IMR-90 (cell line): ENCODE data around the gene OR52J3. TPM values are rescaled to one million over a fixed set of nuclear protein-coding genes. Genes with fewer than 3 reads are reported as not detected.

Source experiments
- ATAC-seq: fragments of 200-7000 bp; cut with Tn5 transposase; 2 replicates; pipeline ENCODE4 v1.9.1; 2020; ENCODE audit warnings: low read depth, mild to moderate bottlenecking, moderate library complexity
- BruUV-seq: library from RNA; stranded (reverse); fragments of 400-500 nt; replicated peaks from 2 replicates; lab custom pipeline; 2021; lab: Mats Ljungman, UMichigan
- CTCF ChIA-PET: fragments of 300-600 bp; formaldehyde crosslinking; extraction: SDS; loops from one replicate; lab custom pipeline; 2021; ENCODE audit warnings: antibody characterized with exemption; lab: Yijun Ruan, JAX
- POLR2A ChIA-PET: fragments of 300-600 bp; sonication (Branson Sonifier 250); formaldehyde crosslinking; loops from one replicate; lab custom pipeline; 2022; ENCODE audit warnings: antibody characterized with exemption; ENCODE audit not compliant: unreplicated experiment; lab: Charles Lee
- DNase-seq: peaks from one replicate; pipeline ENCODE4 v3.0.0; 2013
- H2AFZ ChIP-seq: replicated peaks from 2 replicates; pipeline ENCODE3; 2013; ENCODE audit warnings: low read length, mild to moderate bottlenecking; ENCODE audit not compliant: poor library complexity
- H2AK5ac ChIP-seq: 2 replicates; pipeline ENCODE4 v1.6.1; 2013; ENCODE audit warnings: low read depth, low read length, inconsistent platforms
- H2AK9ac ChIP-seq: replicated peaks from 2 replicates; pipeline ENCODE3; 2013; ENCODE audit warnings: mild to moderate bottlenecking, low read depth, low read length, moderate library complexity; ENCODE audit not compliant: poor library complexity
- H2BK120ac ChIP-seq: 2 replicates; pipeline ENCODE4 v1.6.1; 2013; ENCODE audit warnings: low read depth, low read length, inconsistent platforms
- H2BK15ac ChIP-seq: 3 replicates; pipeline ENCODE4 v1.6.1; 2013; ENCODE audit warnings: low read depth, low read length, inconsistent platforms
- H2BK20ac ChIP-seq: 2 replicates; pipeline ENCODE4 v1.6.1; 2013; ENCODE audit warnings: low read depth, mild to moderate bottlenecking, inconsistent platforms, low read length, moderate library complexity
- H2BK5ac ChIP-seq: 2 replicates; pipeline ENCODE4 v1.6.1; 2013; ENCODE audit warnings: mild to moderate bottlenecking, low read depth, low read length, inconsistent platforms; ENCODE audit not compliant: poor library complexity, severe bottlenecking
- H3K14ac ChIP-seq: replicated peaks from 2 replicates; pipeline ENCODE4 v1.6.1; 2013; ENCODE audit warnings: low read depth, low read length, inconsistent platforms
- H3K18ac ChIP-seq: 2 replicates; pipeline ENCODE4 v1.6.1; 2013; ENCODE audit warnings: low read depth, low read length, control low read depth
- H3K23ac ChIP-seq: 2 replicates; pipeline ENCODE4 v1.6.1; 2013; ENCODE audit warnings: low read depth, low read length, inconsistent platforms
- H3K27ac ChIP-seq: 2 replicates; pipeline ENCODE4 v1.5.1; 2013; ENCODE audit warnings: mild to moderate bottlenecking, control low read depth, low read length; ENCODE audit not compliant: insufficient read depth
- H3K27me3 ChIP-seq: 2 replicates; pipeline ENCODE4 v1.6.1; 2013; ENCODE audit warnings: low read length; ENCODE audit not compliant: control insufficient read depth, insufficient read depth
- H3K36me3 ChIP-seq: 2 replicates; pipeline ENCODE4 v1.6.1; 2013; ENCODE audit warnings: low read length, mixed read lengths; ENCODE audit not compliant: control insufficient read depth, insufficient read depth
- H3K4ac ChIP-seq: 2 replicates; pipeline ENCODE4 v1.6.1; 2013; ENCODE audit warnings: low read depth, low read length, inconsistent platforms
- H3K4me1 ChIP-seq: 2 replicates; pipeline ENCODE4 v1.6.1; 2013; ENCODE audit warnings: low read length, mixed read lengths; ENCODE audit not compliant: control insufficient read depth, insufficient read depth
- H3K4me2 ChIP-seq: 2 replicates; pipeline ENCODE4 v1.6.1; 2013; ENCODE audit warnings: low read depth, mild to moderate bottlenecking, control low read depth, low read length, moderate library complexity
- H3K4me3 ChIP-seq: 2 replicates; pipeline ENCODE4 v1.5.1; 2013; ENCODE audit warnings: low read depth, mild to moderate bottlenecking, control low read depth, low read length, moderate library complexity; ENCODE audit not compliant: insufficient read depth
- H3K56ac ChIP-seq: 2 replicates; pipeline ENCODE4 v1.6.1; 2013; ENCODE audit warnings: low read length, inconsistent platforms; ENCODE audit not compliant: insufficient read depth; ENCODE audit errors: extremely low read depth
- H3K79me1 ChIP-seq, 2 experiments: 2 replicates each; pipeline ENCODE4 v1.6.1; 2013; ENCODE audit warnings: low read length in 2 of 2, inconsistent platforms in 1 of 2, low read depth in 1 of 2
- H3K9ac ChIP-seq: 2 replicates; pipeline ENCODE4 v1.6.1; 2013; ENCODE audit warnings: low read depth, low read length, control low read depth
- H3K9me1 ChIP-seq: 2 replicates; pipeline ENCODE4 v1.6.1; 2013; ENCODE audit warnings: low read length, inconsistent platforms; ENCODE audit not compliant: insufficient read depth
- H3K9me3 ChIP-seq: 2 replicates; pipeline ENCODE4 v1.6.1; 2013; ENCODE audit warnings: low read length; ENCODE audit not compliant: control insufficient read depth, insufficient read depth
- H4K20me1 ChIP-seq: 2 replicates; pipeline ENCODE4 v1.6.1; 2013; ENCODE audit warnings: low read length, inconsistent platforms; ENCODE audit not compliant: insufficient read depth
- H4K5ac ChIP-seq: 2 replicates; pipeline ENCODE4 v1.6.1; 2013; ENCODE audit warnings: mild to moderate bottlenecking, low read depth, low read length, control low read depth
- H4K8ac ChIP-seq, 2 experiments: 2 replicates each; pipeline ENCODE4 v1.6.1; 2013; ENCODE audit warnings: low read depth in 2 of 2, low read length in 2 of 2, control low read depth in 1 of 2, inconsistent platforms in 1 of 2
- H4K91ac ChIP-seq: 2 replicates; pipeline ENCODE4 v1.6.1; 2013; ENCODE audit warnings: low read depth, low read length, inconsistent platforms; ENCODE audit not compliant: insufficient read depth
- BHLHE40 ChIP-seq: fragments of 150-350 bp; IDR thresholded peaks from 2 replicates; pipeline ENCODE4 v1.6.1; 2016; ENCODE audit warnings: mild to moderate bottlenecking, low read depth, low read length
- CHD1 ChIP-seq: IDR thresholded peaks from 2 replicates; pipeline ENCODE4 v1.6.1; 2012; ENCODE audit warnings: low read depth, low read length, improper control_type of control experiment
- FOS ChIP-seq: fragments of 150-350 bp; IDR thresholded peaks from 2 replicates; pipeline ENCODE4 v1.6.1; 2016; ENCODE audit warnings: low read depth, low read length
- MAZ ChIP-seq: IDR thresholded peaks from 2 replicates; pipeline ENCODE4 v1.6.1; 2012; ENCODE audit warnings: low read depth, mild to moderate bottlenecking, low read length, improper control_type of control experiment, moderate library complexity, borderline replicate concordance
- NFE2L2 ChIP-seq: fragments of 150-350 bp; IDR thresholded peaks from 2 replicates; pipeline ENCODE4 v1.6.1; 2016; ENCODE audit warnings: low read depth, mild to moderate bottlenecking, low read length
- POLR2A ChIP-seq: IDR thresholded peaks from 2 replicates; pipeline ENCODE4 v1.6.1; 2012; ENCODE audit warnings: mild to moderate bottlenecking, low read depth, low read length
- RAD21 ChIP-seq: IDR thresholded peaks from 2 replicates; pipeline ENCODE4 v1.6.1; 2012; ENCODE audit warnings: low read length, improper control_type of control experiment
- RFX5 ChIP-seq: IDR thresholded peaks from 2 replicates; pipeline ENCODE4 v1.8.0; 2012; ENCODE audit warnings: low read depth, mild to moderate bottlenecking, low read length, moderate library complexity
- WGBS, 2 experiments: methylation state at CpG; one replicate each; pipeline versions ENCODE4 v1.1.5 to v1.1.7; 2013; ENCODE audit warnings: missing lambda C conversion rate in 2 of 2; ENCODE audit not compliant: insufficient read length in 1 of 2; ENCODE audit errors: extremely low coverage in 2 of 2; 5-methylcytosine and 5-hydroxymethylcytosine counted together
- dilution Hi-C: fragments of 300-500 bp; cut with HindIII; formaldehyde crosslinking; loops from one replicate; pipeline ENCODE4 v1.14.3; 2018; ENCODE audit warnings: low sequenced_read_pairs; ENCODE audit not compliant: unreplicated experiment
- in situ Hi-C: fragments of 300-500 bp; cut with MboI; formaldehyde crosslinking; loops from 3 replicates; pipeline ENCODE4 v1.14.3; 2019; ENCODE audit warnings: low sequenced_read_pairs, inconsistent platforms, mixed read lengths
- intact Hi-C: fragments of 100-400 bp; cut with micrococcal nuclease; formaldehyde crosslinking; loops from 2 replicates; pipeline ENCODE4 v1.10.0; 2022
- polyA plus RNA-seq, 3 experiments: library from polyadenylated mRNA; depleted of rRNA; stranded (reverse); fragments of >200 nt; gene quantifications; 2 replicates each; pipeline ENCODE4 v1.2.3, GENCODE V29; 2012; ENCODE audit warnings: low replicate concordance in 1 of 3
- total RNA-seq: library from RNA; depleted of rRNA; stranded (reverse); fragments of >200 nt; gene quantifications from 2 replicates; pipeline ENCODE4 v1.2.3, GENCODE V29; 2012
- TF ChIP-seq, protein P1 (sequence below): conservative IDR thresholded peaks from 2 replicates; pipeline ENCODE4 v1.5.1; 2012; ENCODE audit warnings: mild to moderate bottlenecking, low read depth, low read length, improper control_type of control experiment
- TF ChIP-seq, protein P2 (sequence below): fragments of 150-350 bp; IDR thresholded peaks from 2 replicates; pipeline ENCODE4 v1.6.1; 2016; ENCODE audit warnings: low read depth, mild to moderate bottlenecking, low read length, moderate library complexity, borderline replicate concordance

The OR52J3 gene
- total and polyA plus RNA-seq, 2 of the 4 experiments (the other 2 are of a cell fraction): not detected

DNA sequence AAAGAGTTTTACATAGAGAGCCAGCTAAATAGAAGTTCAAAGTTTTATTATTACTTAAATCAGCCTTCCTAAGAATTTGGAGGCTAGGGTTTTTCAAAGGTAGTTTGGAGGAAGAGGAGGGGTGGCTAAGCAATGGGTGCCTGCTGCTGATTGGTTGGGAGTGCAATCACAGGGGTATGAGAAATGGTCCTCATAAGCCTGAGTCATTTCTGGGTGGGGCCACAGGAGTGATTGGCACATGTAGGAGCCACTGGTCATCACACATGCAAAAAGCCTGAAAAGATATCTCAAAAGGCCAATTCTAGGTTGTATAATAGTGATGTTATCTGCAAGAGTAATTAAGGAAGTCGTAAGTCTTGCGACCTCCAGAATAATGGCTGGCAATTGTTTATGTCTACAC, 38.8 kb upstream of the OR52J3 start:
- Histone ChIP-seq H2AK9ac (no peak overlapping the region), H3K9me3 (no peaks in the 10 kb centered on the region), H2BK15ac (no peak overlapping the region), H3K4ac (no peak overlapping the region), H3K56ac (no peak overlapping the region), H2BK120ac (no peak overlapping the region), H4K91ac (no peak overlapping the region), H2BK5ac (no peak overlapping the region), H3K27ac (no peak overlapping the region), H4K8ac (no peak overlapping the region), H3K36me3 (no peaks in the 10 kb centered on the region), H2AK5ac (no peak overlapping the region), H2AFZ (no peak overlapping the region), H2BK20ac (no peak overlapping the region), H3K23ac (no peak overlapping the region), H3K14ac (no peak overlapping the region), H3K79me1 (no peaks in the 10 kb centered on the region), H3K18ac (no peak overlapping the region), H3K4me2 (no peak overlapping the region), H4K5ac (no peak overlapping the region), H3K27me3 (no peaks in the 10 kb centered on the region; the same call in 1 of the 2 replicates), H4K20me1 (no peaks in the 10 kb centered on the region), H3K9ac (no peak overlapping the region), H3K9me1 (no peaks in the 10 kb centered on the region), H3K4me3 (no peak overlapping the region), H3K4me1 (no peaks in the 10 kb centered on the region)
- ChIA-PET POLR2A (no interaction called here), CTCF (interaction anchor here (1.0 kb wide), 1 partner anchor 370 kb away, joined by 3 read pairs; the partner anchor contains the start of gene OR51D1)
- dilution Hi-C loops: no loop called here
- ATAC-seq (no peak), DNase-seq (no peak)
- TF ChIP-seq RFX5 (no peak), CHD1 (no peak), RAD21 (no peak), NFE2L2 (no peak), MAZ (no peak), BHLHE40 (no peak), FOS (no peak), POLR2A (no peak)
- TF ChIP-seq, protein P1, sequence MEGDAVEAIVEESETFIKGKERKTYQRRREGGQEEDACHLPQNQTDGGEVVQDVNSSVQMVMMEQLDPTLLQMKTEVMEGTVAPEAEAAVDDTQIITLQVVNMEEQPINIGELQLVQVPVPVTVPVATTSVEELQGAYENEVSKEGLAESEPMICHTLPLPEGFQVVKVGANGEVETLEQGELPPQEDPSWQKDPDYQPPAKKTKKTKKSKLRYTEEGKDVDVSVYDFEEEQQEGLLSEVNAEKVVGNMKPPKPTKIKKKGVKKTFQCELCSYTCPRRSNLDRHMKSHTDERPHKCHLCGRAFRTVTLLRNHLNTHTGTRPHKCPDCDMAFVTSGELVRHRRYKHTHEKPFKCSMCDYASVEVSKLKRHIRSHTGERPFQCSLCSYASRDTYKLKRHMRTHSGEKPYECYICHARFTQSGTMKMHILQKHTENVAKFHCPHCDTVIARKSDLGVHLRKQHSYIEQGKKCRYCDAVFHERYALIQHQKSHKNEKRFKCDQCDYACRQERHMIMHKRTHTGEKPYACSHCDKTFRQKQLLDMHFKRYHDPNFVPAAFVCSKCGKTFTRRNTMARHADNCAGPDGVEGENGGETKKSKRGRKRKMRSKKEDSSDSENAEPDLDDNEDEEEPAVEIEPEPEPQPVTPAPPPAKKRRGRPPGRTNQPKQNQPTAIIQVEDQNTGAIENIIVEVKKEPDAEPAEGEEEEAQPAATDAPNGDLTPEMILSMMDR: no peak
- TF ChIP-seq, protein P2, sequence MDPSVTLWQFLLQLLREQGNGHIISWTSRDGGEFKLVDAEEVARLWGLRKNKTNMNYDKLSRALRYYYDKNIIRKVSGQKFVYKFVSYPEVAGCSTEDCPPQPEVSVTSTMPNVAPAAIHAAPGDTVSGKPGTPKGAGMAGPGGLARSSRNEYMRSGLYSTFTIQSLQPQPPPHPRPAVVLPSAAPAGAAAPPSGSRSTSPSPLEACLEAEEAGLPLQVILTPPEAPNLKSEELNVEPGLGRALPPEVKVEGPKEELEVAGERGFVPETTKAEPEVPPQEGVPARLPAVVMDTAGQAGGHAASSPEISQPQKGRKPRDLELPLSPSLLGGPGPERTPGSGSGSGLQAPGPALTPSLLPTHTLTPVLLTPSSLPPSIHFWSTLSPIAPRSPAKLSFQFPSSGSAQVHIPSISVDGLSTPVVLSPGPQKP: no peak
- no CpG with 5 or more reads among the region's 2 CpGs for WGBS, 2 experiments
- no TSS peak for BruUV-seq
- intact Hi-C loops: loop anchor here (5.0 to 10.0 kb wide), 2 partner anchors 183 to 375 kb away; partner anchors contain the start of genes OR51F2 and OR51M1
- in situ Hi-C loops: no loop called here
